IMR-90 (cell line): ENCODE measurements around the gene PKP3. TPM values are rescaled to one million over a fixed set of nuclear protein-coding genes. Genes with fewer than 3 reads are reported as not detected.

Source experiments
- ATAC-seq: fragments of 200-7000 bp; cut with Tn5 transposase; 2 replicates; pipeline ENCODE4 v1.9.1; 2020; ENCODE audit warnings: low read depth, mild to moderate bottlenecking, moderate library complexity
- BruUV-seq: library from RNA; stranded (reverse); fragments of 400-500 nt; replicated peaks from 2 replicates; lab custom pipeline; 2021; lab: Mats Ljungman, UMichigan
- CTCF ChIA-PET: fragments of 300-600 bp; formaldehyde crosslinking; extraction: SDS; loops from one replicate; lab custom pipeline; 2021; ENCODE audit warnings: antibody characterized with exemption; lab: Yijun Ruan, JAX
- POLR2A ChIA-PET: fragments of 300-600 bp; sonication (Branson Sonifier 250); formaldehyde crosslinking; loops from one replicate; lab custom pipeline; 2022; ENCODE audit warnings: antibody characterized with exemption; ENCODE audit not compliant: unreplicated experiment; lab: Charles Lee
- DNase-seq: peaks from one replicate; pipeline ENCODE4 v3.0.0; 2013
- H2AFZ ChIP-seq: replicated peaks from 2 replicates; pipeline ENCODE3; 2013; ENCODE audit warnings: low read length, mild to moderate bottlenecking; ENCODE audit not compliant: poor library complexity
- H2AK5ac ChIP-seq: 2 replicates; pipeline ENCODE4 v1.6.1; 2013; ENCODE audit warnings: low read depth, low read length, inconsistent platforms
- H2AK9ac ChIP-seq: replicated peaks from 2 replicates; pipeline ENCODE3; 2013; ENCODE audit warnings: mild to moderate bottlenecking, low read depth, low read length, moderate library complexity; ENCODE audit not compliant: poor library complexity
- H2BK120ac ChIP-seq: 2 replicates; pipeline ENCODE4 v1.6.1; 2013; ENCODE audit warnings: low read depth, low read length, inconsistent platforms
- H2BK15ac ChIP-seq: 3 replicates; pipeline ENCODE4 v1.6.1; 2013; ENCODE audit warnings: low read depth, low read length, inconsistent platforms
- H2BK20ac ChIP-seq: 2 replicates; pipeline ENCODE4 v1.6.1; 2013; ENCODE audit warnings: low read depth, mild to moderate bottlenecking, inconsistent platforms, low read length, moderate library complexity
- H2BK5ac ChIP-seq: 2 replicates; pipeline ENCODE4 v1.6.1; 2013; ENCODE audit warnings: mild to moderate bottlenecking, low read depth, low read length, inconsistent platforms; ENCODE audit not compliant: poor library complexity, severe bottlenecking
- H3K14ac ChIP-seq: replicated peaks from 2 replicates; pipeline ENCODE4 v1.6.1; 2013; ENCODE audit warnings: low read depth, low read length, inconsistent platforms
- H3K18ac ChIP-seq: 2 replicates; pipeline ENCODE4 v1.6.1; 2013; ENCODE audit warnings: low read depth, low read length, control low read depth
- H3K23ac ChIP-seq: 2 replicates; pipeline ENCODE4 v1.6.1; 2013; ENCODE audit warnings: low read depth, low read length, inconsistent platforms
- H3K27ac ChIP-seq: 2 replicates; pipeline ENCODE4 v1.5.1; 2013; ENCODE audit warnings: mild to moderate bottlenecking, control low read depth, low read length; ENCODE audit not compliant: insufficient read depth
- H3K27me3 ChIP-seq: 2 replicates; pipeline ENCODE4 v1.6.1; 2013; ENCODE audit warnings: low read length; ENCODE audit not compliant: control insufficient read depth, insufficient read depth
- H3K36me3 ChIP-seq: 2 replicates; pipeline ENCODE4 v1.6.1; 2013; ENCODE audit warnings: low read length, mixed read lengths; ENCODE audit not compliant: control insufficient read depth, insufficient read depth
- H3K4ac ChIP-seq: 2 replicates; pipeline ENCODE4 v1.6.1; 2013; ENCODE audit warnings: low read depth, low read length, inconsistent platforms
- H3K4me1 ChIP-seq: 2 replicates; pipeline ENCODE4 v1.6.1; 2013; ENCODE audit warnings: low read length, mixed read lengths; ENCODE audit not compliant: control insufficient read depth, insufficient read depth
- H3K4me2 ChIP-seq: 2 replicates; pipeline ENCODE4 v1.6.1; 2013; ENCODE audit warnings: low read depth, mild to moderate bottlenecking, control low read depth, low read length, moderate library complexity
- H3K4me3 ChIP-seq: 2 replicates; pipeline ENCODE4 v1.5.1; 2013; ENCODE audit warnings: low read depth, mild to moderate bottlenecking, control low read depth, low read length, moderate library complexity; ENCODE audit not compliant: insufficient read depth
- H3K56ac ChIP-seq: 2 replicates; pipeline ENCODE4 v1.6.1; 2013; ENCODE audit warnings: low read length, inconsistent platforms; ENCODE audit not compliant: insufficient read depth; ENCODE audit errors: extremely low read depth
- H3K79me1 ChIP-seq, 2 experiments: 2 replicates each; pipeline ENCODE4 v1.6.1; 2013; ENCODE audit warnings: low read length in 2 of 2, inconsistent platforms in 1 of 2, low read depth in 1 of 2
- H3K9ac ChIP-seq: 2 replicates; pipeline ENCODE4 v1.6.1; 2013; ENCODE audit warnings: low read depth, low read length, control low read depth
- H3K9me1 ChIP-seq: 2 replicates; pipeline ENCODE4 v1.6.1; 2013; ENCODE audit warnings: low read length, inconsistent platforms; ENCODE audit not compliant: insufficient read depth
- H3K9me3 ChIP-seq: 2 replicates; pipeline ENCODE4 v1.6.1; 2013; ENCODE audit warnings: low read length; ENCODE audit not compliant: control insufficient read depth, insufficient read depth
- H4K20me1 ChIP-seq: 2 replicates; pipeline ENCODE4 v1.6.1; 2013; ENCODE audit warnings: low read length, inconsistent platforms; ENCODE audit not compliant: insufficient read depth
- H4K5ac ChIP-seq: 2 replicates; pipeline ENCODE4 v1.6.1; 2013; ENCODE audit warnings: mild to moderate bottlenecking, low read depth, low read length, control low read depth
- H4K8ac ChIP-seq, 2 experiments: 2 replicates each; pipeline ENCODE4 v1.6.1; 2013; ENCODE audit warnings: low read depth in 2 of 2, low read length in 2 of 2, control low read depth in 1 of 2, inconsistent platforms in 1 of 2
- H4K91ac ChIP-seq: 2 replicates; pipeline ENCODE4 v1.6.1; 2013; ENCODE audit warnings: low read depth, low read length, inconsistent platforms; ENCODE audit not compliant: insufficient read depth
- CEBPB ChIP-seq: IDR thresholded peaks from 2 replicates; pipeline ENCODE4 v1.6.1; 2012; ENCODE audit warnings: low read depth, low read length, improper control_type of control experiment
- CHD1 ChIP-seq: IDR thresholded peaks from 2 replicates; pipeline ENCODE4 v1.6.1; 2012; ENCODE audit warnings: low read depth, low read length, improper control_type of control experiment
- FOS ChIP-seq: fragments of 150-350 bp; IDR thresholded peaks from 2 replicates; pipeline ENCODE4 v1.6.1; 2016; ENCODE audit warnings: low read depth, low read length
- MAFK ChIP-seq: IDR thresholded peaks from 2 replicates; pipeline ENCODE4 v1.6.1; 2012; ENCODE audit warnings: low read depth, low read length, improper control_type of control experiment
- MXI1 ChIP-seq: IDR thresholded peaks from 2 replicates; pipeline ENCODE4 v1.6.1; 2012; ENCODE audit warnings: low read depth, mild to moderate bottlenecking, low read length, moderate library complexity, borderline replicate concordance
- RCOR1 ChIP-seq: IDR thresholded peaks from 2 replicates; pipeline ENCODE4 v1.6.1; 2012; ENCODE audit warnings: mild to moderate bottlenecking, low read length, improper control_type of control experiment; ENCODE audit not compliant: insufficient replicate concordance
- RFX5 ChIP-seq: IDR thresholded peaks from 2 replicates; pipeline ENCODE4 v1.8.0; 2012; ENCODE audit warnings: low read depth, mild to moderate bottlenecking, low read length, moderate library complexity
- SMC3 ChIP-seq: fragments of 150-350 bp; IDR thresholded peaks from 2 replicates; pipeline ENCODE4 v1.6.1; 2016; ENCODE audit warnings: low read depth, mild to moderate bottlenecking, antibody characterized with exemption, low read length, moderate library complexity
- WGBS, 2 experiments: methylation state at CpG; one replicate each; pipeline versions ENCODE4 v1.1.5 to v1.1.7; 2013; ENCODE audit warnings: missing lambda C conversion rate in 2 of 2; ENCODE audit not compliant: insufficient read length in 1 of 2; ENCODE audit errors: extremely low coverage in 2 of 2; 5-methylcytosine and 5-hydroxymethylcytosine counted together
- dilution Hi-C: fragments of 300-500 bp; cut with HindIII; formaldehyde crosslinking; loops from one replicate; pipeline ENCODE4 v1.14.3; 2018; ENCODE audit warnings: low sequenced_read_pairs; ENCODE audit not compliant: unreplicated experiment
- in situ Hi-C: fragments of 300-500 bp; cut with MboI; formaldehyde crosslinking; loops from 3 replicates; pipeline ENCODE4 v1.14.3; 2019; ENCODE audit warnings: low sequenced_read_pairs, inconsistent platforms, mixed read lengths
- intact Hi-C: fragments of 100-400 bp; cut with micrococcal nuclease; formaldehyde crosslinking; loops from 2 replicates; pipeline ENCODE4 v1.10.0; 2022
- polyA plus RNA-seq, 3 experiments: library from polyadenylated mRNA; depleted of rRNA; stranded (reverse); fragments of >200 nt; gene quantifications; 2 replicates each; pipeline ENCODE4 v1.2.3, GENCODE V29; 2012; ENCODE audit warnings: low replicate concordance in 1 of 3
- total RNA-seq: library from RNA; depleted of rRNA; stranded (reverse); fragments of >200 nt; gene quantifications from 2 replicates; pipeline ENCODE4 v1.2.3, GENCODE V29; 2012
- TF ChIP-seq, protein P1 (sequence below): fragments of 150-350 bp; IDR thresholded peaks from 2 replicates; pipeline ENCODE4 v1.6.1; 2016; ENCODE audit warnings: low read depth, mild to moderate bottlenecking, low read length, moderate library complexity, borderline replicate concordance
- TF ChIP-seq, protein P2 (sequence below): conservative IDR thresholded peaks from 2 replicates; pipeline ENCODE4 v1.5.1; 2012; ENCODE audit warnings: mild to moderate bottlenecking, low read depth, low read length, improper control_type of control experiment

The PKP3 gene
- total and polyA plus RNA-seq, 2 of the 4 experiments (the other 2 are of a cell fraction) = 1.5 to 2.2 TPM

DNA sequence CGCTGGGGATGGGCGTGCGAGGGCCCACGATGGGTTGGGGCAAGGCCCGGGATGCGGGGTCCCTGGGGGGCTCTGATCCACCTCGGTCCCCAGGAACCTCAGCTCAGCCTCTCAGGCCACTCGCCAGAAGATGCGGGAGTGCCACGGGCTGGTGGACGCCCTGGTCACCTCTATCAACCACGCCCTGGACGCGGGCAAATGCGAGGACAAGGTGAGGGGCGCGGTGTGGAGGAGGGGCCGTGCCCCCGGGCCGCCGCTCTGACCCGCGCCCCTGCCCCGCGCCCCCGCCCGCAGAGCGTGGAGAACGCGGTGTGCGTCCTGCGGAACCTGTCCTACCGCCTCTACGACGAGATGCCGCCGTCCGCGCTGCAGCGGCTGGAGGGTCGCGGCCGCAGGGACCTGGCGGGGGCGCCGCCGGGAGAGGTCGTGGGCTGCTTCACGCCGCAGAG is 6.3 kb downstream of the PKP3 start:
- Histone ChIP-seq H3K14ac (no peak overlapping the region), H3K56ac (no peak overlapping the region), H3K9ac (no peak overlapping the region), H3K36me3 (no peaks in the 10 kb centered on the region), H4K91ac (no peak overlapping the region), H4K20me1 (no peaks in the 10 kb centered on the region), H2AK5ac (no peak overlapping the region), H3K79me1 (no peaks in the 10 kb centered on the region), H2AK9ac (no peak overlapping the region), H3K27me3 (peaks cover 16% of the 10 kb centered on the region), H2BK5ac (no peak overlapping the region), H3K4me1 (peaks cover 4% of the 10 kb centered on the region), H3K4ac (no peak overlapping the region), H3K4me3 (no peak overlapping the region), H2BK20ac (no peak overlapping the region), H3K23ac (no peak overlapping the region), H3K4me2 (no peak overlapping the region), H3K9me1 (peaks cover 2% of the 10 kb centered on the region; the same call in 1 of the 2 replicates), H4K5ac (no peak overlapping the region), H3K18ac (no peak overlapping the region), H2BK15ac (no peak overlapping the region), H2AFZ (no peak overlapping the region), H3K9me3 (peaks cover 5% of the 10 kb centered on the region; the same call in 1 of the 2 replicates), H2BK120ac (no peak overlapping the region), H3K27ac (no peak overlapping the region), H4K8ac (no peak overlapping the region)
- ChIA-PET POLR2A (no interaction called here), CTCF (no interaction called here)
- 55% methylated on average over 40 of the region's 50 CpGs; no CpG with 5 or more reads in 1 of the 2 experiments for WGBS, 2 experiments
- no peak for TF ChIP-seq MXI1
- TF ChIP-seq FOS = no peak
- TF ChIP-seq CEBPB = no peak
- TF ChIP-seq RCOR1 = no peak
- TF ChIP-seq RFX5 = no peak
- no peak for TF ChIP-seq SMC3
- TF ChIP-seq, protein P1, sequence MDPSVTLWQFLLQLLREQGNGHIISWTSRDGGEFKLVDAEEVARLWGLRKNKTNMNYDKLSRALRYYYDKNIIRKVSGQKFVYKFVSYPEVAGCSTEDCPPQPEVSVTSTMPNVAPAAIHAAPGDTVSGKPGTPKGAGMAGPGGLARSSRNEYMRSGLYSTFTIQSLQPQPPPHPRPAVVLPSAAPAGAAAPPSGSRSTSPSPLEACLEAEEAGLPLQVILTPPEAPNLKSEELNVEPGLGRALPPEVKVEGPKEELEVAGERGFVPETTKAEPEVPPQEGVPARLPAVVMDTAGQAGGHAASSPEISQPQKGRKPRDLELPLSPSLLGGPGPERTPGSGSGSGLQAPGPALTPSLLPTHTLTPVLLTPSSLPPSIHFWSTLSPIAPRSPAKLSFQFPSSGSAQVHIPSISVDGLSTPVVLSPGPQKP = no peak
- no peak for TF ChIP-seq CHD1
- TF ChIP-seq, protein P2, sequence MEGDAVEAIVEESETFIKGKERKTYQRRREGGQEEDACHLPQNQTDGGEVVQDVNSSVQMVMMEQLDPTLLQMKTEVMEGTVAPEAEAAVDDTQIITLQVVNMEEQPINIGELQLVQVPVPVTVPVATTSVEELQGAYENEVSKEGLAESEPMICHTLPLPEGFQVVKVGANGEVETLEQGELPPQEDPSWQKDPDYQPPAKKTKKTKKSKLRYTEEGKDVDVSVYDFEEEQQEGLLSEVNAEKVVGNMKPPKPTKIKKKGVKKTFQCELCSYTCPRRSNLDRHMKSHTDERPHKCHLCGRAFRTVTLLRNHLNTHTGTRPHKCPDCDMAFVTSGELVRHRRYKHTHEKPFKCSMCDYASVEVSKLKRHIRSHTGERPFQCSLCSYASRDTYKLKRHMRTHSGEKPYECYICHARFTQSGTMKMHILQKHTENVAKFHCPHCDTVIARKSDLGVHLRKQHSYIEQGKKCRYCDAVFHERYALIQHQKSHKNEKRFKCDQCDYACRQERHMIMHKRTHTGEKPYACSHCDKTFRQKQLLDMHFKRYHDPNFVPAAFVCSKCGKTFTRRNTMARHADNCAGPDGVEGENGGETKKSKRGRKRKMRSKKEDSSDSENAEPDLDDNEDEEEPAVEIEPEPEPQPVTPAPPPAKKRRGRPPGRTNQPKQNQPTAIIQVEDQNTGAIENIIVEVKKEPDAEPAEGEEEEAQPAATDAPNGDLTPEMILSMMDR = no peak
- no peak for TF ChIP-seq MAFK
- BruUV-seq = no TSS peak
- in situ Hi-C loops = no loop called here
- intact Hi-C loops = no loop called here
- no peak for ATAC-seq
- dilution Hi-C loops = no loop called here
- DNase-seq = no peak
